ENCODE measurements around the gene WNK1. TPM values are rescaled to one million over a fixed set of nuclear protein-coding genes. Genes with fewer than 3 reads are reported as not detected.

Gene WNK1
- total RNA-seq, 1 experiment from 2014 or later = 117 TPM

GRCh38 chr12:720231-720941 lies 32.0 kb upstream of the WNK1 start:
- TF ChIP-seq CTCF (conservative IDR thresholded peaks at IDR 0.05) = no peak
- no peak overlapping the region for H3T11ph ChIP-seq (ENCODE audit: low read length)
- Mint-ChIP-seq H3K4me1 (peaks cover 41 to 53% of the 10 kb centered on the region in 2 experiments), H3K4me3 (no peak overlapping the region), H3K27me3 (ENCODE audit: low read depth) (no peaks in the 10 kb centered on the region), H3K27ac (peak overlapping the region in 1 of 3 experiments; percentile 50; a peak in 2 of 7 replicates), H3K36me3 (ENCODE audit: insufficient read depth in 1 of 3, low read depth in 3 of 3) (no peaks in the 10 kb centered on the region), H3K9me3 (no peaks in the 10 kb centered on the region)
- no peak overlapping the region for H2BK20ac ChIP-seq (ENCODE audit: low read depth, low read length, poor library complexity, severe bottlenecking)
- H2AFZ ChIP-seq (ENCODE audit: low read length) = no peak overlapping the region
- DNase-seq = no peak
- no peak overlapping the region for H2BK5ac ChIP-seq (ENCODE audit: insufficient read length, low read length)
- H3K4me2 ChIP-seq (ENCODE audit: insufficient read depth, insufficient read length, low read length) = no peak overlapping the region
- no peaks in the 10 kb centered on the region for H4K20me1 ChIP-seq (ENCODE audit: control insufficient read depth, insufficient read depth, insufficient read length)
- H4K8ac ChIP-seq (replicated peaks; ENCODE audit: insufficient read length, low read depth, low read length) = no peak overlapping the region
- H3K56ac ChIP-seq (ENCODE audit: insufficient read length, low read depth, low read length) = no peak overlapping the region
- H3K4me1 ChIP-seq (ENCODE audit: insufficient read depth, low read length) = peaks cover 5% of the 10 kb centered on the region; the same call in 1 of the 2 replicates
- H2BK120ac ChIP-seq (ENCODE audit: low read depth, low read length, poor library complexity, severe bottlenecking) = no peak overlapping the region
- no CpG with 5 or more reads among the region's 9 CpGs for WGBS (ENCODE audit: extremely low coverage, insufficient read length, low lambda C conversion rate)
- H3K27me3 ChIP-seq (ENCODE audit: insufficient read depth, low read length) = no peaks in the 10 kb centered on the region
- H3K4ac ChIP-seq (ENCODE audit: low read depth, low read length) = no peak overlapping the region
- no peak overlapping the region for H3K9ac ChIP-seq (ENCODE audit: extremely low read depth, insufficient read length, low read length)
- H2BK15ac ChIP-seq (ENCODE audit: low read depth, low read length) = no peak overlapping the region
- H3K9me3 ChIP-seq (ENCODE audit: control insufficient read depth, low read depth, low read length) = no peaks in the 10 kb centered on the region
- no peaks in the 10 kb centered on the region for H3K23me2 ChIP-seq (ENCODE audit: insufficient read length, low read depth, low read length, poor library complexity, severe bottlenecking)
- no peak overlapping the region for H2AK5ac ChIP-seq (ENCODE audit: insufficient read length, low read length)
- no peaks in the 10 kb centered on the region for H3K79me1 ChIP-seq (ENCODE audit: insufficient read depth, low read depth, low read length, poor library complexity, severe bottlenecking)
- H3K23ac ChIP-seq (ENCODE audit: insufficient read length, low read depth, low read length) = no peak overlapping the region
- no peak overlapping the region for H3K14ac ChIP-seq (ENCODE audit: insufficient read depth, low read length)
- no peak overlapping the region for H2BK12ac ChIP-seq (ENCODE audit: insufficient read length, low read depth, low read length)
- H3K27ac ChIP-seq (ENCODE audit: insufficient read length, low read depth, low read length) = no peak overlapping the region
- no peak overlapping the region for H3K18ac ChIP-seq (ENCODE audit: insufficient read length, low read depth, low read length)
- no peak overlapping the region for H4K5ac ChIP-seq (ENCODE audit: insufficient read length, low read depth, low read length)
- no peaks in the 10 kb centered on the region for H3K79me2 ChIP-seq (ENCODE audit: insufficient read depth, low read length)
- no peak overlapping the region for H4K91ac ChIP-seq (ENCODE audit: insufficient read length, low read depth, low read length)

Data from H9 (cell line).